ENCODE results near the gene PAN3.

DNA sequence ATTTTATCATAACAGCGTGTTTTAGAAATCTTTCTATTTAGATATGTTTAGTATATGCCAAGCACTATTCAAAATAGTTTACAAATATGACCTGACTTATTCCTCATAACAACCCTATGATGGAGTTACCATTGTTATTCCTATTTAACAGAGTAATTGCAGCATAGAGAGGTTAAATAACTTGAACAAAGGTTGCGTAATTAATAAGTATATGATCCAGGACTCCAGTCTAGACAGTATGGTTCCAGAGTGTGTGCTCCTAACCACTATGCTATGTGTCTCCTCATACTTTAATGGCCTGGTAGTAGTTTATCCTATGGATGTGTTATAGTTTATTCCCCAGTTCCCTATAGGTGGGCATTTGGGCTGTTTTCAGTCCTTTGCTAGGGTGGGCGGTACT, 145.3 kb downstream of the PAN3 start:
- TF ChIP-seq, protein P1, sequence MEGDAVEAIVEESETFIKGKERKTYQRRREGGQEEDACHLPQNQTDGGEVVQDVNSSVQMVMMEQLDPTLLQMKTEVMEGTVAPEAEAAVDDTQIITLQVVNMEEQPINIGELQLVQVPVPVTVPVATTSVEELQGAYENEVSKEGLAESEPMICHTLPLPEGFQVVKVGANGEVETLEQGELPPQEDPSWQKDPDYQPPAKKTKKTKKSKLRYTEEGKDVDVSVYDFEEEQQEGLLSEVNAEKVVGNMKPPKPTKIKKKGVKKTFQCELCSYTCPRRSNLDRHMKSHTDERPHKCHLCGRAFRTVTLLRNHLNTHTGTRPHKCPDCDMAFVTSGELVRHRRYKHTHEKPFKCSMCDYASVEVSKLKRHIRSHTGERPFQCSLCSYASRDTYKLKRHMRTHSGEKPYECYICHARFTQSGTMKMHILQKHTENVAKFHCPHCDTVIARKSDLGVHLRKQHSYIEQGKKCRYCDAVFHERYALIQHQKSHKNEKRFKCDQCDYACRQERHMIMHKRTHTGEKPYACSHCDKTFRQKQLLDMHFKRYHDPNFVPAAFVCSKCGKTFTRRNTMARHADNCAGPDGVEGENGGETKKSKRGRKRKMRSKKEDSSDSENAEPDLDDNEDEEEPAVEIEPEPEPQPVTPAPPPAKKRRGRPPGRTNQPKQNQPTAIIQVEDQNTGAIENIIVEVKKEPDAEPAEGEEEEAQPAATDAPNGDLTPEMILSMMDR (conservative IDR thresholded peaks at IDR 0.05; ENCODE audit: low read depth in 2 of 2), result no peak
- TF ChIP-seq EZH2 (IDR thresholded peaks at IDR 0.05; ENCODE audit: low read depth, unreplicated experiment) (no peak), EZH2phosphoT487 (IDR thresholded peaks at IDR 0.05; ENCODE audit: unreplicated experiment) (no peak), JUNB (IDR thresholded peaks at IDR 0.05; ENCODE audit: unreplicated experiment) (no peak), POLR2AphosphoS5 (IDR thresholded peaks at IDR 0.05; ENCODE audit: low read depth) (no peak), STAT1 (IDR thresholded peaks at IDR 0.05; ENCODE audit: unreplicated experiment) (no peak)
- TF ChIP-seq, protein P2, sequence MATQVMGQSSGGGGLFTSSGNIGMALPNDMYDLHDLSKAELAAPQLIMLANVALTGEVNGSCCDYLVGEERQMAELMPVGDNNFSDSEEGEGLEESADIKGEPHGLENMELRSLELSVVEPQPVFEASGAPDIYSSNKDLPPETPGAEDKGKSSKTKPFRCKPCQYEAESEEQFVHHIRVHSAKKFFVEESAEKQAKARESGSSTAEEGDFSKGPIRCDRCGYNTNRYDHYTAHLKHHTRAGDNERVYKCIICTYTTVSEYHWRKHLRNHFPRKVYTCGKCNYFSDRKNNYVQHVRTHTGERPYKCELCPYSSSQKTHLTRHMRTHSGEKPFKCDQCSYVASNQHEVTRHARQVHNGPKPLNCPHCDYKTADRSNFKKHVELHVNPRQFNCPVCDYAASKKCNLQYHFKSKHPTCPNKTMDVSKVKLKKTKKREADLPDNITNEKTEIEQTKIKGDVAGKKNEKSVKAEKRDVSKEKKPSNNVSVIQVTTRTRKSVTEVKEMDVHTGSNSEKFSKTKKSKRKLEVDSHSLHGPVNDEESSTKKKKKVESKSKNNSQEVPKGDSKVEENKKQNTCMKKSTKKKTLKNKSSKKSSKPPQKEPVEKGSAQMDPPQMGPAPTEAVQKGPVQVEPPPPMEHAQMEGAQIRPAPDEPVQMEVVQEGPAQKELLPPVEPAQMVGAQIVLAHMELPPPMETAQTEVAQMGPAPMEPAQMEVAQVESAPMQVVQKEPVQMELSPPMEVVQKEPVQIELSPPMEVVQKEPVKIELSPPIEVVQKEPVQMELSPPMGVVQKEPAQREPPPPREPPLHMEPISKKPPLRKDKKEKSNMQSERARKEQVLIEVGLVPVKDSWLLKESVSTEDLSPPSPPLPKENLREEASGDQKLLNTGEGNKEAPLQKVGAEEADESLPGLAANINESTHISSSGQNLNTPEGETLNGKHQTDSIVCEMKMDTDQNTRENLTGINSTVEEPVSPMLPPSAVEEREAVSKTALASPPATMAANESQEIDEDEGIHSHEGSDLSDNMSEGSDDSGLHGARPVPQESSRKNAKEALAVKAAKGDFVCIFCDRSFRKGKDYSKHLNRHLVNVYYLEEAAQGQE (IDR thresholded peaks at IDR 0.05; ENCODE audit: unreplicated experiment), result no peak
- TF ChIP-seq, protein P3, sequence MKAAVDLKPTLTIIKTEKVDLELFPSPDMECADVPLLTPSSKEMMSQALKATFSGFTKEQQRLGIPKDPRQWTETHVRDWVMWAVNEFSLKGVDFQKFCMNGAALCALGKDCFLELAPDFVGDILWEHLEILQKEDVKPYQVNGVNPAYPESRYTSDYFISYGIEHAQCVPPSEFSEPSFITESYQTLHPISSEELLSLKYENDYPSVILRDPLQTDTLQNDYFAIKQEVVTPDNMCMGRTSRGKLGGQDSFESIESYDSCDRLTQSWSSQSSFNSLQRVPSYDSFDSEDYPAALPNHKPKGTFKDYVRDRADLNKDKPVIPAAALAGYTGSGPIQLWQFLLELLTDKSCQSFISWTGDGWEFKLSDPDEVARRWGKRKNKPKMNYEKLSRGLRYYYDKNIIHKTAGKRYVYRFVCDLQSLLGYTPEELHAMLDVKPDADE (IDR thresholded peaks at IDR 0.05), result no peak

Data from GM23338 (cell line).